SK-N-SH (cell line): ENCODE results near the gene MAP7.

Experiments used
- CHD2 ChIP-seq: fragments of 150-350 bp; IDR thresholded peaks from 2 replicates; pipeline ENCODE4 v1.6.1; 2018; ENCODE audit warnings: low read length; ENCODE audit not compliant: partially characterized antibody
- ELF1 ChIP-seq: IDR thresholded peaks from 2 replicates; pipeline ENCODE4 v1.4.0; 2012
- EZH2phosphoT487 ChIP-seq: fragments of 200-600 bp; sonication (generic); IDR thresholded peaks from 2 replicates; pipeline ENCODE4 v1.6.1; 2017; ENCODE audit warnings: low read depth, mixed run types, mild to moderate bottlenecking, antibody characterized with exemption, moderate library complexity, borderline replicate concordance
- MAX ChIP-seq: IDR thresholded peaks from 2 replicates; pipeline ENCODE4 v1.4.0; 2012; ENCODE audit warnings: low read depth
- MXI1 ChIP-seq: IDR thresholded peaks from 2 replicates; pipeline ENCODE4 v1.6.1; 2012; ENCODE audit warnings: mild to moderate bottlenecking, low read depth, low read length, improper control_type of control experiment
- POLR2AphosphoS5 ChIP-seq: IDR thresholded peaks from 2 replicates; pipeline ENCODE4 v1.6.1; 2012; ENCODE audit warnings: low read depth, low read length
- RCOR1 ChIP-seq: fragments of 150-350 bp; IDR thresholded peaks from 2 replicates; pipeline ENCODE4 v1.6.1; 2017; ENCODE audit warnings: antibody characterized with exemption, low read length
- REST ChIP-seq: IDR thresholded peaks from 2 replicates; pipeline ENCODE4 v1.6.1; 2012; ENCODE audit warnings: mild to moderate bottlenecking, low read depth, low read length, moderate library complexity
- TAF1 ChIP-seq: IDR thresholded peaks from 2 replicates; pipeline ENCODE4 v1.6.1; 2012; ENCODE audit warnings: low read depth, mild to moderate bottlenecking, low read length, moderate library complexity, borderline replicate concordance
- TF ChIP-seq, protein P1 (sequence below): fragments of 150-350 bp; IDR thresholded peaks from 2 replicates; pipeline ENCODE4 v1.6.1; 2017; ENCODE audit warnings: antibody characterized with exemption, low read length, low read depth, borderline replicate concordance
- TF ChIP-seq, protein P2 (sequence below): fragments of 200-600 bp; sonication (generic); IDR thresholded peaks from 2 replicates; pipeline ENCODE4 v1.6.1; 2017; ENCODE audit warnings: antibody characterized with exemption, mild to moderate bottlenecking, moderate library complexity
- TF ChIP-seq, protein P3 (sequence below): IDR thresholded peaks from 2 replicates; pipeline ENCODE4 v1.4.0; 2012; ENCODE audit warnings: low read depth, borderline replicate concordance
- TF ChIP-seq, protein P4 (sequence below): IDR thresholded peaks from 2 replicates; pipeline ENCODE4 v1.4.0; 2012; ENCODE audit warnings: low read depth, borderline replicate concordance

DNA sequence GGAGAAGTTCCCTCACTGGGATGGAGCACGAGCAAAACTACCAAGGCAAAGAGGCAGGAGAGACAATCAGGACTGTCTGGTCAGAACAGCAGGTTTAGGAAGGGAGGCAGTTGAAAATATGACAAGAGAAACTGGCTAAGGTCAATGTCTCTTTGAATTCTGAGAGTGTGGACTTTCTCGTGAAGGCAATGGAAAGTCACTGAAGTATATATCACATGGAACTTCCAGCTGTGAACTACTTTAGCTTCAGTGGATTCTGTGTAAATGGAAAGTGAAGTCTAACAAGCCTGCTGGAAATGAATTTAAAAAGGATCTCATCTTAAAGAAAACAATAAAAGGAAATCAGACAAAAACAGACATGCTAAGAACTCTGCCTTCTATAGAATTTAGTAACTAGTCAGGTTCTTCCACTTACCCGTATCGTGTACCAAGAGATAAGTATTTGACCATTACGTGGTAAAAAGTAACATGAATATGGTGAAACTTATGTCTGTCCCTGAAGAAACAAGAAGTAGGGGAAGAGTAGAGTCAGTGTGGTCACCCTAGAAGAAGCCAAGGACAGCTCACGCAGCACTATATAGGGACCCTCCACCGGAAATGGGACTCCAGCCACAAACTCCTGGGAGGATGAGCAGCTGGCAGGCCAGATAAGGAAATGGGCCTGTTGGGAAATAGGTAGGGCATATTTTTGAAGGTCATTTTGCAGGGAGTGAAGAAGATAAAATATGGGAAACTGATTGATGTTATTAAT lies 123.4 kb downstream of the MAP7 start:
- TF ChIP-seq ELF1 (no peak), TAF1 (no peak), REST (no peak), CHD2 (no peak), MXI1 (no peak), MAX (no peak), EZH2phosphoT487 (no peak), POLR2AphosphoS5 (no peak), RCOR1 (no peak)
- TF ChIP-seq, protein P1, sequence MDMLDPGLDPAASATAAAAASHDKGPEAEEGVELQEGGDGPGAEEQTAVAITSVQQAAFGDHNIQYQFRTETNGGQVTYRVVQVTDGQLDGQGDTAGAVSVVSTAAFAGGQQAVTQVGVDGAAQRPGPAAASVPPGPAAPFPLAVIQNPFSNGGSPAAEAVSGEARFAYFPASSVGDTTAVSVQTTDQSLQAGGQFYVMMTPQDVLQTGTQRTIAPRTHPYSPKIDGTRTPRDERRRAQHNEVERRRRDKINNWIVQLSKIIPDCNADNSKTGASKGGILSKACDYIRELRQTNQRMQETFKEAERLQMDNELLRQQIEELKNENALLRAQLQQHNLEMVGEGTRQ, result no peak
- TF ChIP-seq, protein P2, sequence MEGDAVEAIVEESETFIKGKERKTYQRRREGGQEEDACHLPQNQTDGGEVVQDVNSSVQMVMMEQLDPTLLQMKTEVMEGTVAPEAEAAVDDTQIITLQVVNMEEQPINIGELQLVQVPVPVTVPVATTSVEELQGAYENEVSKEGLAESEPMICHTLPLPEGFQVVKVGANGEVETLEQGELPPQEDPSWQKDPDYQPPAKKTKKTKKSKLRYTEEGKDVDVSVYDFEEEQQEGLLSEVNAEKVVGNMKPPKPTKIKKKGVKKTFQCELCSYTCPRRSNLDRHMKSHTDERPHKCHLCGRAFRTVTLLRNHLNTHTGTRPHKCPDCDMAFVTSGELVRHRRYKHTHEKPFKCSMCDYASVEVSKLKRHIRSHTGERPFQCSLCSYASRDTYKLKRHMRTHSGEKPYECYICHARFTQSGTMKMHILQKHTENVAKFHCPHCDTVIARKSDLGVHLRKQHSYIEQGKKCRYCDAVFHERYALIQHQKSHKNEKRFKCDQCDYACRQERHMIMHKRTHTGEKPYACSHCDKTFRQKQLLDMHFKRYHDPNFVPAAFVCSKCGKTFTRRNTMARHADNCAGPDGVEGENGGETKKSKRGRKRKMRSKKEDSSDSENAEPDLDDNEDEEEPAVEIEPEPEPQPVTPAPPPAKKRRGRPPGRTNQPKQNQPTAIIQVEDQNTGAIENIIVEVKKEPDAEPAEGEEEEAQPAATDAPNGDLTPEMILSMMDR, result no peak
- TF ChIP-seq, protein P3, sequence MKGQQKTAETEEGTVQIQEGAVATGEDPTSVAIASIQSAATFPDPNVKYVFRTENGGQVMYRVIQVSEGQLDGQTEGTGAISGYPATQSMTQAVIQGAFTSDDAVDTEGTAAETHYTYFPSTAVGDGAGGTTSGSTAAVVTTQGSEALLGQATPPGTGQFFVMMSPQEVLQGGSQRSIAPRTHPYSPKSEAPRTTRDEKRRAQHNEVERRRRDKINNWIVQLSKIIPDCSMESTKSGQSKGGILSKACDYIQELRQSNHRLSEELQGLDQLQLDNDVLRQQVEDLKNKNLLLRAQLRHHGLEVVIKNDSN, result no peak
- TF ChIP-seq, protein P4, sequence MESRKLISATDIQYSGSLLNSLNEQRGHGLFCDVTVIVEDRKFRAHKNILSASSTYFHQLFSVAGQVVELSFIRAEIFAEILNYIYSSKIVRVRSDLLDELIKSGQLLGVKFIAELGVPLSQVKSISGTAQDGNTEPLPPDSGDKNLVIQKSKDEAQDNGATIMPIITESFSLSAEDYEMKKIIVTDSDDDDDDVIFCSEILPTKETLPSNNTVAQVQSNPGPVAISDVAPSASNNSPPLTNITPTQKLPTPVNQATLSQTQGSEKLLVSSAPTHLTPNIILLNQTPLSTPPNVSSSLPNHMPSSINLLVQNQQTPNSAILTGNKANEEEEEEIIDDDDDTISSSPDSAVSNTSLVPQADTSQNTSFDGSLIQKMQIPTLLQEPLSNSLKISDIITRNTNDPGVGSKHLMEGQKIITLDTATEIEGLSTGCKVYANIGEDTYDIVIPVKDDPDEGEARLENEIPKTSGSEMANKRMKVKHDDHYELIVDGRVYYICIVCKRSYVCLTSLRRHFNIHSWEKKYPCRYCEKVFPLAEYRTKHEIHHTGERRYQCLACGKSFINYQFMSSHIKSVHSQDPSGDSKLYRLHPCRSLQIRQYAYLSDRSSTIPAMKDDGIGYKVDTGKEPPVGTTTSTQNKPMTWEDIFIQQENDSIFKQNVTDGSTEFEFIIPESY, result no peak
